ENCODE results near the gene GRM8.

Gene GRM8

GRCh38 chr7:127119517-127119916, 133.2 kb downstream of the GRM8 start:
- TF ChIP-seq SIN3A (IDR thresholded peaks at IDR 0.05; ENCODE audit: borderline replicate concordance, insufficient read depth, low read length) (no peak), FOXP2 (optimal IDR thresholded peaks at IDR 0.05; ENCODE audit: borderline replicate concordance, extremely low read depth, extremely low read length, insufficient read depth) (no peak), POLR2AphosphoS5 (IDR thresholded peaks at IDR 0.05; ENCODE audit: low read depth, low read length) (no peak)

GRCh38 chr7:127114742-127115265, 137.9 kb downstream of the GRM8 start:
- TF ChIP-seq POLR2AphosphoS5 (IDR thresholded peaks at IDR 0.05; ENCODE audit: low read depth, low read length), result no peak

GRCh38 chr7:127107601-127108007, 145.1 kb downstream of the GRM8 start:
- TF ChIP-seq REST (IDR thresholded peaks at IDR 0.05; ENCODE audit: insufficient read depth in 1 of 2, low read depth in 2 of 2, low read length in 2 of 2) (peak; percentile 96 to 100), TAF1 (IDR thresholded peaks at IDR 0.05; ENCODE audit: borderline replicate concordance, insufficient read depth, low read length) (no peak), FOXP2 (optimal IDR thresholded peaks at IDR 0.05; ENCODE audit: borderline replicate concordance, extremely low read depth, extremely low read length, insufficient read depth) (no peak), POLR2AphosphoS5 (IDR thresholded peaks at IDR 0.05; ENCODE audit: low read depth, low read length) (no peak), SIN3A (IDR thresholded peaks at IDR 0.05; ENCODE audit: borderline replicate concordance, insufficient read depth, low read length) (0 out of 2 replicates have a peak, but pooled peaks have one; percentile 71)

GRCh38 chr7:127093340-127093739, 159.4 kb downstream of the GRM8 start:
- no peak for TF ChIP-seq REST (IDR thresholded peaks at IDR 0.05; ENCODE audit: insufficient read depth in 1 of 2, low read depth in 2 of 2, low read length in 2 of 2)
- TF ChIP-seq TAF1 (IDR thresholded peaks at IDR 0.05; ENCODE audit: borderline replicate concordance, insufficient read depth, low read length), result no peak
- no peak for TF ChIP-seq SIN3A (IDR thresholded peaks at IDR 0.05; ENCODE audit: borderline replicate concordance, insufficient read depth, low read length)
- TF ChIP-seq POLR2AphosphoS5 (IDR thresholded peaks at IDR 0.05; ENCODE audit: low read depth, low read length), result no peak
- no peak for TF ChIP-seq FOXP2 (optimal IDR thresholded peaks at IDR 0.05; ENCODE audit: borderline replicate concordance, extremely low read depth, extremely low read length, insufficient read depth)

GRCh38 chr7:127091620-127092019, 161.1 kb downstream of the GRM8 start:
- TF ChIP-seq SIN3A (IDR thresholded peaks at IDR 0.05; ENCODE audit: borderline replicate concordance, insufficient read depth, low read length) (no peak), FOXP2 (optimal IDR thresholded peaks at IDR 0.05; ENCODE audit: borderline replicate concordance, extremely low read depth, extremely low read length, insufficient read depth) (no peak), TAF1 (IDR thresholded peaks at IDR 0.05; ENCODE audit: borderline replicate concordance, insufficient read depth, low read length) (no peak), POLR2AphosphoS5 (IDR thresholded peaks at IDR 0.05; ENCODE audit: low read depth, low read length) (no peak), REST (IDR thresholded peaks at IDR 0.05; ENCODE audit: insufficient read depth in 1 of 2, low read depth in 2 of 2, low read length in 2 of 2) (no peak)

- no peak for TF ChIP-seq POLR2AphosphoS5 (IDR thresholded peaks at IDR 0.05; ENCODE audit: low read depth, low read length)
- no peak for TF ChIP-seq SIN3A (IDR thresholded peaks at IDR 0.05; ENCODE audit: borderline replicate concordance, insufficient read depth, low read length)
- TF ChIP-seq REST (IDR thresholded peaks at IDR 0.05; ENCODE audit: insufficient read depth in 1 of 2, low read depth in 2 of 2, low read length in 2 of 2), result no peak
- TF ChIP-seq FOXP2 (optimal IDR thresholded peaks at IDR 0.05; ENCODE audit: borderline replicate concordance, extremely low read depth, extremely low read length, insufficient read depth), result no peak
- TF ChIP-seq TAF1 (IDR thresholded peaks at IDR 0.05; ENCODE audit: borderline replicate concordance, insufficient read depth, low read length), result no peak
Measured at GRCh38 chr7:127089146-127089545, 163.6 kb downstream of the GRM8 start.

All from PFSK-1 (cell line).